NAMALWA (cell line): Measurements from ENCODE around the gene EPG5.

Experiments
- DNase-seq: peaks from one replicate; pipeline ENCODE4 v3.0.0-alpha.2; 2015; ENCODE audit warnings: low spot score

Gene EPG5

DNA sequence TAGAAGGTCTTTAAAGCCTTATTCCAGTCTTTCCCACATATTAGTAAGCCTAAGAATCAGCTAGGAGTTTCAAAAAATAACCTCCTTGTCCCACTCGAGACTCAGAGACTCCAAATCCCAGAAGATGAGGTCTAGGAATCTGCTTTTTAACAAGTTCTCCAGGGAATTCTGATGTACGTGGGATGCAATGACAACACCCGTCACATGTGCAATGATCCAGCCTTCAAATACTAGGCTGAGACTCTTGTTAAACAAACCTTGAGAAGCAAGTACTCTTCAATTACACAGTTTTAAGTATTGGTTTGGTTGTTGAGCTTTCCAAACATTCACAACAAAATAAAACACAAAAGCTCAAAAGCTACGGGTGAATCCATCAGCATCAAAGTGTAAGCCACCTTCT lies 53.9 kb downstream of the EPG5 start:
- no peak for DNase-seq

DNA sequence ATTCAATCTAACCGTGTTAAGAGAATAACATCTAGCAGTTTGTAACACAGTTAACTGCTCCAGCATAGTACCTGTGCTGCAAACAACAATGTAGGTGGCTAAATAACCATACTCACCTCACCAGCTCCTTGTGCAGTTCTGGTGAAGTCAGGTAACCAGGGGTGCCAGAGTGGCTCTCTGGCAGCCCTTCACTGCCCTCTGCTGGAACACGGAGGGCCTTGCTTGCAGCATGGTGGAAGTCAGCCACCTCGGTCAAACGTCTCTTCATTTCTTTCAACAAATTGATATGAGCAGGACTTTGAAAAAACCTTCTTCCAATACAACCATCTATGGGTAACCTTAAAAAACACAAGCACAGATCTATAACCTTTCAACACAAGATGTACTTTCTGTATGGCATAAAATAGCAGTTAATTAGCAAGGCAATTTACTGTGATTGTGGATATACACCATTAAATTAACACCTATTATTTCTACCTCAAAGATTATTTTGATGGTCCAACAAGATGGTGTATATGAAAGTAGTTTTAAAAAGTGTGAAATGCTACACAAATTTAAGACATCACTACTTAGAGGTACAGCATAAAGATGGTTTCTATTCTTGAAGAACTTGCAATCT lies 56.6 kb downstream of the EPG5 start:
- peak; percentile 66 for DNase-seq

DNA sequence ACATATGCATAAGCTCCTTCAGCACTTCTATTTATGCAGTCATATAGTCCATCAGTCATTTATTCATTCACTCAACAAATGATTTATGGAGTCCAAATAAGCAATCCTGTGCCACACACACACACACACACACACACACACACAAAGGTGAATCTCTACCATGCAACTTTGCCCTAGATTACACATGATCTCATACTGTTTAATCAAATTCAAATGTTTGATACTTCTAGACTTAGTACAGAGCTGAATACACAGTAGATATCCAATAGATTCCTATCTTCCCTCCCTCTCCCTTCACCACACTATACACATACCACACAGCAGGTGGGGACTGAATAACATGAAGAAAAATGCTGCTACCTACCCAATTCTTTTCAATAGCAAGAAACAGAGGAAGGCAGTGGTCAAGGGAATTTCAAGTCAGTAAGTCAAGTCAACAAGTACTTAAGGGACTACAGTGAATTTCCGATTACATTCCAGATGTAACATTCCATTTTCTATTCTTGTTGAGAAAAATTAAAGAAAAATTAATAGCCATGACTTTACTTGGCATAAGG lies 65.4 kb downstream of the EPG5 start:
- no peak for DNase-seq

- DNase-seq: no peak
These were observed 66.5 kb downstream of the EPG5 start for GRCh38 chr18:45900623-45901022.

DNA sequence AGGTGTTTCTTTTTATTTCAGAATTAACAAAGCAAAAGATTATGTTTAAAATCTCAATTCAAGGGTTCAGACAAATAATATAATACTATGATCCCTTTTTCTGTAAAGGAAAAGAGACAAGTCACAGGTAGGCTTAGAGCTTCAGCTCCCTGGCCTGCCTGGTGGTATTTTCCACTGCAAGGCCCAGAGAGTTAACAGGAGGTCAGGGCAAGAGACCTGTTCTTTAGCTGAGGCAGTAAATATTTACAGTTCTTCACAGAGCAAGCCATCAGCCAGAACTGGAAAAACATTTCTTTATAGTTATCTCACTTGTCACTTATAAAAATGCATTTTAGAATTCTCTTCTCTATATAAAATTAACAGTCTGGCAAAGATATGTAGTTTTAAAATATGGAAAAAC lies 70.1 kb downstream of the EPG5 start:
- no peak for DNase-seq

GRCh38 chr18:45896452-45896851 lies 70.7 kb downstream of the EPG5 start:
- no peak for DNase-seq

- DNase-seq: no peak
These were observed 71.8 kb downstream of the EPG5 start for GRCh38 chr18:45895339-45895738.

DNA sequence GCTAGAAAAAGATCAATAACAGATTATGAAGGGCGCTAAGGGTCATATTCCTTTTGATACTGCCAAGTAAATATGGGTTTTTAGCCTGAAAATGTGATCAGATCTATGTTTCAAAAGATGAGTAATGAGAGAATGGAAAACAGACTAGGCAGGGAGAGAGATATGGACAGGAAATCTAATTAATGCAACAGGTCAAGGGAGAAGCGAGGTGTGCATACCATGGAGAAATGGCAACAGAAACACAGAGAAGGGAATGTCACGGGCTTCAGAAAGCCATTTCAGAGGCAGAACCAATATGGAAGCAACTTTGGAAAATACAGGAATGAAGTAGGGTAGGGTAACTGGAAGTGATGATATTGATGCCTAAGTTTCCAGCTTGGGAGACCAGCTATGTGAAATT lies 72.3 kb downstream of the EPG5 start:
- no peak for DNase-seq

DNA sequence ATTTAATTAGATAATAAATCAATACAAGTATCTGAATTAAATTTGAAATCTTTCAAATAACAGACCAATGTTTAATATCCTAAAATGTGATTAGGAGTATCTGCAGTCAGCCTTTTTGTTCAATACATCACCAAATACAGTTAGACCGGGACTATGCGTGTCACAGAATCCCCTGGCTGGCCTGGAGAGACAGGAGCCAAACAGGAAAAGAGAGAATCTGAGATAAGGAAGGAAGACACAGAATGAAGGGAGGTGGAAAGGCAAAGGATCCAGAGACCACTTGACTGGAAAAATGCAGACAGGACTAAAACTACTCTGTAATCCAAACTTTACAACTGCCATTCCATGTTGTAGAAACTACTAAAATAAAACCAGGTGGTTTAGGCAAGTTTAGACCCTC lies 75.3 kb downstream of the EPG5 start:
- no peak for DNase-seq

- no peak for DNase-seq
These were observed 76.5 kb downstream of the EPG5 start for GRCh38 chr18:45890606-45891005.

DNA sequence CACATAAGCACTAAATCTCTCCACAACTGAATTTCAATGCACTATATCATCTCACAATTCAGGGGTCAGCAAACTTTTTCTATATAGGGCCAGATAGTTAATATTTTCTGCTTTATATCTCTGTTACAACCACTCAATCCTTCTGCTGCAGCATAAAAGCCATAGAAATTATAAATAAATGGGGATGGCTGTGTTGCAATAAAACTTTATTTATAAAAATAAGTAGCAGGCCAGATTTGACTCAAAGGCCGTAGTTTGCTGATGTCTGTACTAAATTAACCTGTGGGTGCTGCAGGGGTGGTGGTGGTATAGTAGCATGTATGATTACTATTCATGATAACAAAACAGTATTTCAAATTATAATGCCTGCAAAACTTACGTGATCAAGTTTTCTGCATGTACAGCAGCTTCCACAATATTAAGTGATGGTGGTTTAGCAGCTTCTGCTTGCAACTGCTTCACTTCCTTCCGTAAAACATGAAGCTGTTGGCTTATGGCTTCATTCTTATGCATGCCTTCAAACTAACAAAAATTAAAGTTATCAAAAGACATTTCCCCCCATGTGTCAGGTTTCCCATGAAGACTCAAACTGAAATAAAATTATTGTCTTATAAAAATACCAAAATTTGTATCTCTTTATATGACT lies 77.6 kb downstream of the EPG5 start:
- no peak for DNase-seq

GRCh38 chr18:45887585-45887984 lies 79.5 kb downstream of the EPG5 start:
- no peak for DNase-seq

GRCh38 chr18:45880876-45881558 lies 86.1 kb downstream of the EPG5 start:
- DNase-seq: no peak

GRCh38 chr18:45879681-45880655 lies 87.2 kb downstream of the EPG5 start:
- DNase-seq: peak; percentile 68

DNA sequence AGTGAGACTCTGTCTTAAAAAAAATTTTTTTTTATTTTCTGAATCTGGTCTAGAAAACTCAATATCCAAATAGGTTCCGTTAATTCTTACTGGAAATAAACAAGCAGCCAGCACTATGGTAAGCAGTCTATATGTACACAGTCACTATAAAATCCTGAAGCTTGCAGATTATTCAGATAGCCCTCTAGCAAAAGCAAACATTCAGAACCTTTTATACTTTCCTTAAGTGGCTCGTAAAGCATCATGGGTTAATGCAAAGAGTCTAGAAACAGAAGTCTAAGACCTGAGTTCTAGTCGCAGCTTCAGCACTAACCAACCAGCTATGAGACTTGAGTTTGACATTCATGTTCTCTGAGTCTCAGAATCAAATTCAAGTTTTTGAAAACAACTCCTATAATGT lies 89.7 kb downstream of the EPG5 start:
- no peak for DNase-seq

- no peak for DNase-seq
These were observed 91.0 kb downstream of the EPG5 start for GRCh38 chr18:45876161-45876560.

- peak; percentile 83 for DNase-seq
These were observed 92.5 kb downstream of the EPG5 start for GRCh38 chr18:45874491-45875184.

GRCh38 chr18:45871431-45872084 lies 95.6 kb downstream of the EPG5 start:
- no peak for DNase-seq

DNA sequence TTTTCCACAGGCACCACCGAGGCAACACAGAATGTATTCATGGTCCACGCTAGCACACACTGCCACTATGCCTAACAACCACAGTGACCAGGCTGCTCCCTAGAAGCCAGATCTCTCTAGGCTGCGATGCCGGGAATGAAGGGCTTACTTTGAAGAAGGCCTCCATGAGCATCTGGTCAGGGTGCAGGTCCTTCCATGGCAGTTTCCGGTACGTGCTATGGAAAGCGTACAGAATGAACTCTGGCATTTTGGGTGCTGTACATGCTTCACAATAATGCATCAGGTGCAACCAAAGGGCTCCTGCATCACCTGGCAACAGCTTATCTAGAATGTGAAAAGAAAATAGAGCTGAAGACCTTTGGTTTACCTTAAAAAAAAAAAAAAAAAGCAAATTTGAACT lies 96.7 kb downstream of the EPG5 start:
- DNase-seq: no peak

DNA sequence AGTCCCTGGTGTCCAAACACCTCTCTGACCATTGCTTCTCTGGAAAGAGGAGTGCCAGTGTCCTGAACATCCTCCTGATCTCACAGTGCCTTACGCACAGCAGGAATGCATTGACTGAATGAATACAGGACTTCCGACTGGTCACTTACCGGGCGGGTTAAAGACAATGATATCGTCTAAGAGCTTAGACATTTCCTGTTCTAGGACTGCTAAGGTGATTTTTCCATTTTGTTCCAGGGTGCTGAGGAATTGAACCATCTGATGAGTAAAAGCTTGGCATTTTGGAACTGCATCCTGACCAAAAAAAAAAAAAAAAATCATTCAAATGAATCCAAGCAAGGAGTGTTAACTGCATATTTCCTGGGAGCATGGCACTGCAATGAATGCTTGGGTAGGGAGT lies 101.7 kb downstream of the EPG5 start:
- no peak for DNase-seq

GRCh38 chr18:45864081-45864480 lies 103.0 kb downstream of the EPG5 start:
- no peak for DNase-seq
